Measurements from ENCODE around the gene PGBD2.
A peak's percentile ranks its signal among the peaks of the same experiment; 100 is the strongest.
"Not testable (repeated sequence)": the region's sequence is repeated elsewhere in the genome, so short reads cannot be mapped to it uniquely, and the experiment has no call there.

The PGBD2 gene

GRCh38 chr1:248873993-248874533 is 32.0 kb upstream of the PGBD2 start:
- peak overlapping the region; percentile 96 for H3K27ac ChIP-seq

GRCh38 chr1:248881261-248881660 is 24.8 kb upstream of the PGBD2 start:
- TF ChIP-seq CTCF (IDR thresholded peaks at IDR 0.05) (no peak), ZFX (IDR thresholded peaks at IDR 0.05; ENCODE audit: borderline replicate concordance) (no peak)
- no peak overlapping the region for H3K27ac ChIP-seq

More at GRCh38 chr1:248873993-248874533, 32.0 kb upstream of the PGBD2 start:
- TF ChIP-seq CTCF (IDR thresholded peaks at IDR 0.05) (no peak), ZFX (IDR thresholded peaks at IDR 0.05; ENCODE audit: borderline replicate concordance) (no peak)

- H3K27ac ChIP-seq: not testable (repeated sequence)
Measured at GRCh38 chr1:248882427-248882826, 23.6 kb upstream of the PGBD2 start.

- H3K27ac ChIP-seq: no peak overlapping the region
- TF ChIP-seq ZFX (IDR thresholded peaks at IDR 0.05; ENCODE audit: borderline replicate concordance) (no peak), CTCF (IDR thresholded peaks at IDR 0.05) (no peak)
Measured at GRCh38 chr1:248884632-248885295, 21.3 kb upstream of the PGBD2 start.

- TF ChIP-seq CTCF (IDR thresholded peaks at IDR 0.05) (no peak), ZFX (IDR thresholded peaks at IDR 0.05; ENCODE audit: borderline replicate concordance) (no peak)
- H3K27ac ChIP-seq: no peak overlapping the region
Measured at GRCh38 chr1:248885646-248886045, 20.4 kb upstream of the PGBD2 start.

- TF ChIP-seq ZFX (IDR thresholded peaks at IDR 0.05; ENCODE audit: borderline replicate concordance): no peak
- no peak for TF ChIP-seq CTCF (IDR thresholded peaks at IDR 0.05)
- no peak overlapping the region for H3K27ac ChIP-seq
Measured at GRCh38 chr1:248886237-248886895, 19.7 kb upstream of the PGBD2 start.

GRCh38 chr1:248889914-248890243 is 16.2 kb upstream of the PGBD2 start:
- not testable (repeated sequence) for H3K27ac ChIP-seq

GRCh38 chr1:248890549-248891498 is 15.2 kb upstream of the PGBD2 start:
- H3K27ac ChIP-seq: no peak overlapping the region
- no peak for TF ChIP-seq ZFX (IDR thresholded peaks at IDR 0.05; ENCODE audit: borderline replicate concordance)
- TF ChIP-seq CTCF (IDR thresholded peaks at IDR 0.05): no peak
